Measurements from ENCODE around the gene ANAPC1.
"Not testable (repeated sequence)": the region's sequence is repeated elsewhere in the genome, so short reads cannot be mapped to it uniquely, and the experiment has no call there.

- not testable (repeated sequence) for TF ChIP-seq CTCF (conservative IDR thresholded peaks at IDR 0.05; ENCODE audit: low read length); EZH2phosphoT487 (IDR thresholded peaks at IDR 0.05; ENCODE audit: borderline replicate concordance)
These were observed 111.8 kb downstream of the ANAPC1 start for GRCh38 chr2:111772180-111772579.
